GM18526 (cell line): ENCODE results near the gene HUNK.

Source experiments
- POLR2A ChIP-seq: IDR thresholded peaks from 3 replicates; pipeline ENCODE4 v1.6.1; 2011; ENCODE audit not compliant: insufficient read length; ENCODE audit errors: extremely low read depth

HUNK gene

DNA sequence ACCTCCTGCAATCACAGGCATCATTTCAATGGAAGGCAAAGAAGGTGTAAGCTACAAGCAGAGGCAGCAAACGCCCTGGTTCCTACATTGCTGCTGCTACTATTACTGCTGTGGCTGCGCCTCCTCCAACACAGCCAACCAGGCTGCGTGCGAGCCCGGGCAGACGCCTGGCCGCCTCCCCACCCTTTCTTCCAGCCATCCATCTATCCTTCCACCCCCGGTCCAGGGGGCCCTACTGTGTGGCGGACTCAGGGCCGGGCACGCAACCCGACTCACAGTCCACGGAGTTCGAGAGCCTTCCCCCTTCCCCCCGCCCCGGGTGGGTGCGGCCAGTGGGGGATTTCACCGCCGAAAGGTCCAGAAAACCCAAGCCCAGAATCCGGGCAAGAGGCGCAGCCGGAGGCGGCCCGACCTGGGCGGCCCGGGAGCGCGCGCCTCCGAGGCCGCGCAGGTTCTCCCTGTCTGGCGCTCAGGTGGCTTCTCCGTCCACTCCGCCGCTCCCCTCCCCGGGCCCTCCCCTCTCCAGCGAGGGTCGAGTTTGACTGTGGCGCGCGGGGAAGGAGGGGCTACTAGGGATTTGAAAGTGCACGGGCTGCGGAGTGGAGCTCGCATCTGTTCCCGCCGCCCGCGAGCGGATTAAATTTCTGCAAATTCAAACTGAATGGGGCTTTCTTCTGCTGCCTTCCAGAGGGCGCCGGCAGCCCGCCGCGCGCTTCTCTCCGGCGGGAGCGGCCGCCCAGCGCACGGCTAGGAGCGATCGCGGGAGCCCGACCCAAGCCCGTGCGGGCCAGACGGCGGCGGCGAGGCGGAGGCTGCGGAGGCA is at the start of gene HUNK:
HUNK (plus strand) TSS at position 569 of the 823 bp plus-strand sequence. CDS start 655 bp downstream, outside the sequence.
- TF ChIP-seq POLR2A: no peak

DNA sequence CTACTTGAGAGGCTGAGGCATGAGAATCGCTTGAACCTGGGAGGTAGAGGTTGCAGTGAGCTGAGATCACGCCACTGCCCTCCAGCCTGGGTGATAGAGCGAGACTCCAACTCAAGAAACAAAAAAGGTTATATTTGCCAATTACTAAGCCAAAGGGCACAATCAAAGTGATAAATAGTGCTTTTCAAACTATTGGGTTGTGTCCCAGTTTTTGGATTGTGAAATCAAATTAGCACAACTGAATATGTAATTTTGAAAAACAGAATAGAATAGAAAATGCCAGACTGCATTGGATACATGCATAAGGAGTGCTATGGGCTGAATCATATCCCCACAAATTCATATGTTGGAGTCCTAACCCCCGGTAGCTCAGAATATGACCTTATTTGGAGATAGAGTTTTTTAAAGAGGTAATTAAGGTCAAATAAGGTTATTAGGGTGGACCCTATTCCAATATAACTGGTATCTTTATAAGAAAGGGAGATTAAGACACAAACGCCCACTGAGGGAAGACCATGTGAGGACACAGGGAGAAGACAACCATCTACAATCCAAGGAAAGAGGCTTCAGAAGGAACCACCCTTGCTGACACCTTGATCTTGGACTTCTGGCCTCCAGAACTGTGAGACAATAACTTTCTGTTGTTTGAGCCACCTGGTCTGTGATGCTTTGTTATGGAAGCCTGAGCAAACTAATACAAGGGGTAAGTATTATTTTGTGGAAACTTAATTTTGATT is 42.9 kb upstream of the HUNK start:
- TF ChIP-seq POLR2A: no peak

DNA sequence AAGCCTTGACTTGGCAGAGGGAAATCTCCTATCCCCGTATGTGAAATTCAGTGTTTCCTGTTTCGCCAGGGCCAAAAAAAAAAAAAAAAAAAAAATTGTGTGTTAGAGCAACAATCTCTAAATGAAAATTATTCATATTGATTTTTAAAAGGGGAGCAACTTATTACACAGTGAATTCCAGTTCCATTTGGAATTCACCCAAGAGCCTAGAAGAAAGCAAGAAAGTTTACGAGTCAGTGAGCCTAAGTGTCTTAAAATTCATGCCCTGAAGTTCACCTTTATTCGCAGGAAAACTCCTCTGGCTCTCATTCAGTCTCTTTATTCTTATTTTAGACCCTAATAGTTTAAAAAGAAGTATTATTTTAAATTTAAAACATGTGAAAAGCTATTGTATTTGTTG is 42.1 kb upstream of the HUNK start:
- TF ChIP-seq POLR2A: no peak

DNA sequence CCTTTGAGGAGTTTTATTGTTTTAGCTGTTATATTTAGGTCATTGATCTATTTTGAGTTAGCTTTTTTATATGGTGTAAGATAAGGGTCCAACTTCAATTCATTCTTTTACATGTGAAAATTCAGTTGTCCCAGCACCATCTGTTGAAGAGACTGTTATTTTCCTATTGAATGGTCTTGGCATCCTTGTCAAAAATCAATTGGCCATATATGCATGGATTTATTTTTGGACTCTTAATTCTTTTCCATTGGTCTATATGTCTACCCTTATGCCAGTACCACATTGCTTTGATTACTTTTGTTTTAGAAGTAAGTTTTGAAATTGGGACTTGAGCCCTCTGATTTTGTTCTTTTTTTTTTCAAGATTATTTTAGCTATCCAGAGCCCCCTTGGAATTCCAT is 35.8 kb upstream of the HUNK start:
- no peak for TF ChIP-seq POLR2A

DNA sequence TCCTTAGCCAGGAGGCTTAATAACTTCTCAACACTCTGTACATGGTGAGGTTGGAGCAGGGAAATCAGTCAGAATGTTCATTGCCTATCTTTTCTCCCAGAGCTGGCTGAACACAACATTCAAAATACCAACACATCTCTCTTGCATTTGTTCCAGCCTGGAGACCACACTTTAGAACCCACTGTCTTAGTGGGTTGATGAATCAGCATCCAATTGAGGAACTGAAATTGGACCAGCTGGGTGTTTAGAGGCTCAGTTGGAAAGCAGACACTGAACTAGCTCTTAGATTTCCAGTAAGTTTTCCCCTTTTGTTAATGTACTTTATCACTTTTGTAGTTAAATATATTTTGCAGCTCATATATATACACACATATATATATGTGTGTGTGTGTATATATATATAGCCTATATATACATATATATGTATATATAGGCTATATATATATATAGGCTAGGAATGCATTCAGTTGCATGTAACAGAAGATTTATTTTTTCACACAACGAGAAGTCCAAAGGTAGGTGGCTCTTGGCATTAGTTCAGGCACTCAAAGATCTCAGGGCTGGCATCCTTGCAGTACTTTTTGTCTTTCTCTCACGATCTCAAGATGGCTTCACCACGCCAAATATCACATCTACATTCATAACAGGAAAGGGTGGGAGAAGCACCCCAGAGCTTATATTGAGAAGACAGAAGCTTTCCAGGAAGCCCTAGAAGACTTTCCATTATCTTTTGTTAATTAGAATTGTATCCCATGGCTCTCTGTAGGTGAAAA is 35.0 kb upstream of the HUNK start:
- TF ChIP-seq POLR2A: no peak

DNA sequence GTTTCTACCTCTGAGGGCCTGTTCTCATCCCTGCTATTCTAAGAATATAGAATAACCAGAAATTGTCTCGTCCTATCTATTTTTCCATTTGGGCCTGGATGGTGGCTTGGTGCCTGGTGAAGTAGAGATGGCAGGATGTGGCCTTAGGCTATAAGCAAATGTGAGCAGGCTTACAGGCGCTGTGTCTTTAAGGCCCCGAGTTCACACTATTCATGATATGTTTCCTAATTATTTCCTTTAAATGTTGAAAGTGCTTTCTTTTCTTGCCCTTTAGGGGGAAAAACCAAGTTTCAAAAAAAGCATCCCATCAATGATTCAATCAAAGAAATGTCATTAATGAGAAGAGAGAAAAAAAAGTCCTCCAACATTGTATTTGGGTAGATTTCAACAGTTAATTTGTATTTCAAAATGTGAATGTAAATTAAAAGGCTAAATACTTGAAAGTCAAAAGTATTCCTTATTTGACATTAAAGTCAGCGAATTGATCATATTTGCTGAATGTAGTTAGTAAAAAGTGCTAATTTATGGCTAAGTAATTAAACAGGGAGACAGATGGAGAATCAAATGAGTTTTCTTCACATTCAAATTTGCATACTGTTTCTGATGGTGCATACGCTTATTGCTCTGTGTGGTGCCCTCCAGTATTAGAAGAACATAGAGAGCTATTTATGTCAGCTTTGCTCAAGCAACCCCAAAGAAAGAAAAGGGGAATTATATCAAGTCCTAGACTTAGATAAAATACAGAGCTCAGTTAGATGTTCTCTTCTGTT is 34.0 kb upstream of the HUNK start:
- TF ChIP-seq POLR2A: no peak

DNA sequence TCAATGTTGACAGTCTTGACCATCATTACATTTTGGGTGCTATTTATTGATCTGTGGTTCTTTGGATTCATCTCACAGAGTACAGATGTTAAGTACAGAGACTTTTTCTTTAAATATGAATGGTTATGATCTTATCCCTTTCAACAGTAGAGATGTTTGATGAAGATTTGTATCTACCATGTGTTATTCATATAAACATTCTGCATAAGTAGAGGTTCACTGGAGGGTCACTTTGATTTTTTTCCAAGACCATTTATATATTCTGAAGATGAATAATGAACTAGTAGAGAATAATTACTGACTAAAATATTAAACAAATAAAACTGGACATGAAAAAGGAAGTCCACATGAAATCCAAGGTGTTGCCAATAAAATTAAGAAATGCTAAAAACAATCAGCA is 28.6 kb upstream of the HUNK start:
- TF ChIP-seq POLR2A: no peak

DNA sequence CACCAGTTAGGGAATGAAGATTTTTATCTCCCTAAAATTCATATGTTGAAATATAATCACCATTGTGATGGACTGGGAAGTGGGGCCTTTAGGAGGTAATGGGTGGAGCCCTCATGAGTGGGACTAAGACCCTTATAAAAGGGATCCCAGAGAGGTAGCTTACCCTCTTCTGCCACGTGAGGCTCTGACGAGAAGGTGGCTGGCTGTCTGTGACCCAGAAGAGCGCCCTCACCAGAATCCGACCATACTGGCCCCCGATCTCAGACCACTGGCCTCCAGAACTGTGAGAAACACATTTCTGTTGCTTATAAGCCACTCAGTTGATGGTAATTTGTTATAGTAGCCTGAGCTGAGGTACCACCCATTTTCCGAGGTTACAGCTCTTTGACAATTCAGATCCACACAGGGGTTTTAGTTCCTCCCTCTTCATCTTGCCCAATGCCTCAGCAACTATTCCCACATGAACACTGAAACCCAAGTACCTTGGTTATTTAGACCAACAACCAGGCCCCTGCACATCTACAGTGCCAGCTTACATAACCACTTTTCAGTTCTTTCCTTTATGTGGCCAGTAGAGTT is 27.6 kb upstream of the HUNK start:
- no peak for TF ChIP-seq POLR2A

DNA sequence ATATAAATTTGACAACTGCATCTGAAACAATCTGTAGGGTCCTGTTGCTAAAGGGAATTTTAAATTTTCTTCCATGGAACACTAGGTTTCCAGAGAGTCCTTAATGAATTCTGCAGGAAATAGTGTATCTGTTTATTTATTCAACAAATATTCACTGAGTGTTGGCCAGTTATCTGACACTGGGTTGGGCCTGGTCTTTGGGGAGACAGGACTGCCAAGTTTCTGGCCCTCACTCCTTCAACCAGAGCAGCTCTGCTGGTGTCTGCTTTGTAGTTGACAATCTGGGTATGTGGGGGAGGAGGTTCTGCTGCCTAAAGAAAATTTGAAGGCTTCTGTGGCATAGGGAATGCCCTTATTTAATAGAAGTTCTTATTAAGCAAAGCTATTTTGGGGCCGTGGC is 26.1 kb upstream of the HUNK start:
- TF ChIP-seq POLR2A: no peak

DNA sequence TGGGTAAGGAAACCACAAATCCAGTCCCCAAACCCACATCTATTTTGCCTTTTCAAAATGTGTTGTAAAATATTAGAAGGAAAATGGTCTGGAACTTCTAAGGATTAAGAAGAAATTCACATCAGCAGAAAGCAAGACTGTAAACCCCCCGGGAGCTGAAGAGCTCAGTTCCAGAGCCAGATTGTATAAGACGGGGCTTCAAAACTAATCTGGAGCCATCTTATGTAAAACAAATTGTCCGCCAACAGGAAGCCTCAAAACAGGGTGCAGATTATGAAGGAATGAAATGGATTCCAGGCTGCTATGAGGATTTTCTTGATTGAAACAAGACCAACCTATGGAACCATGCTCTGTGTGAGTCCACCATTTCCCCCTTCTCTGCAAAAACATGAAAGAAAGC is 25.1 kb upstream of the HUNK start:
- no peak for TF ChIP-seq POLR2A

DNA sequence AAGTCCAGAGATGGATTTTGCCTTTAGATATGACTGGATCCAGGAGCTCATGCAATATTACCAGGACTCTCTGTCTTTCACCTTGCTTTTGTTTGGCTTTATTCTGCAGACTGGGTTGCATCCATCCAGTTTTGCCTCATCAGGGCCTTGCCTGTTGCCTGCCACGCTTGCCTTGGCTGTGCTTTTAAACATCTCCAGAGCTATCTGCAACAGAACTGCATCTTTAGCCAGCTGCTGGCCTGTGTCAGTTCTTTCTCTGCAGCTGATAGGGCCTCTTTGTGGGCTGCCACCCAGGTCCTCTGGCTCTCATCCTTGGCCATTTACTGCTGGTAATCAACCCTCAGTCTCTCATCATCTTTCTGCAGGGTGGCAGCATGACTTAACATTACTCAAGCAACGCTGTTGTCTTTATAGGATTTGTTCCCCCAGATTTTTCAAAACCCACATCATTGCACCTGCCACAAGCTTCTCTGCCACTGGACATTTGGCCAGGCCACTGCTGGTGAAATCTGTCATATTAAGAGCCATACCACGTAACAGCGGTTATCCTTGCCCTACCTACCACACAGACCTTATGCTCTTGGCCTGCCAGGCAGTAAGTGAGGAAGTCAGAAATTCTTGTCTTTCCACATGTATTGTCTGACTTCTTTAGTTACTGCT is 24.4 kb upstream of the HUNK start:
- TF ChIP-seq POLR2A: no peak

DNA sequence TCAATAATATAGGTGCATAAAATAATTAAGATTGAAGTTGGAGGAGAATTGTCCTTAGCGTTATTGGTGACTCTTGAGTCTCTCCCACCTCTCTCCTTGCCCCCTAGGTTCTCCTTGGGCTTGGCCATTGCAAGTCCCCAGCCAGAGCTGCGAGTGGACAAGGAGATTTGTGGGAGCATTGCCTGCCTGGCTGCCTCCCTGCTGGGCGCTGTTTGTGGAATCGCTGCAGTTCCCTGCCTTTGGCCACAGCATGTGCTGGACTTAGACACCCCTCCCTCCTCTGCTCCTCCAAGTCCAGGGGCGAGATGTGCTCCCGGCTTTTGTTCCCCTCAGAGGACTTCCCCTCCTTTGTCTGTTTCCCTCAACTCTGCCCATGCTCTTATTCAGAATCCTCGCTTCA is 21.9 kb upstream of the HUNK start:
- no peak for TF ChIP-seq POLR2A

DNA sequence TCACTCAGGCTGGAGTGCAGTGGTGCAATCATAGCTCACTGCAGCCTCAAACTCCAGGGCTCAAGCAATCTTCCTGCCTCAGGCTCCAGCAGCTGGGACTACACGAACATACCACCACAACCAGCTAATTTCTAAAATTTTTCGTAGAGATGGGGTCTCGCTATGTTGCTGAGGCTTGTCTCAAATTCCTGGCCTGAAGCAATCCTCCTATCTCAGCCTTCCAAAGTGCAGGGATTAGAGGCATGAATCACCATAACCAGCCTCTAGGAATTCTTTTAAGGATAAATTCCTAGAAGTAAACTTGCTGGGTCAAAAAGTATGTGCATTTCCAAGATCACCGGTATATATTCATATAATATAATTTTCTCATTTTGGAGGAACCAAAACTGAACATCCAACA is 17.6 kb upstream of the HUNK start:
- TF ChIP-seq POLR2A: no peak

DNA sequence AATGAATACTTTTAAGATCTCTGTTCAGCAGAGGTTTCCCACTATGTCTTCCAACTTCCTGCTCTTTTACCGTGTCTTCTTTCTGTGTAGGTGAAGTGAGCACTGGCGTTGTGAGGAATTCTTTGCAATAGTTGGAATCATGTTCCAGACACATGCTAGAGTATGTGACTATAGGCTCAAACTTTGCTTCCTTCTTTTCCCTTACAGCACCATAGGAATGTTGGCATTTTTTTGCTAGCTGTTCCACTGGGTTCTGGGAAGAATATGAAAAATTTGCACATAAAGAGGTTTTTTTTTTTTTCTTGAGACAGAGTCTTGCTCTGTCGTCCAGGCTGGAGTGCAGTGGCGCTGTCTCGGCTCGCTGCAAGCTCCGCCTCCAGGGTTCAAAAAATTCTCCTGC is 15.7 kb upstream of the HUNK start:
- TF ChIP-seq POLR2A: no peak

DNA sequence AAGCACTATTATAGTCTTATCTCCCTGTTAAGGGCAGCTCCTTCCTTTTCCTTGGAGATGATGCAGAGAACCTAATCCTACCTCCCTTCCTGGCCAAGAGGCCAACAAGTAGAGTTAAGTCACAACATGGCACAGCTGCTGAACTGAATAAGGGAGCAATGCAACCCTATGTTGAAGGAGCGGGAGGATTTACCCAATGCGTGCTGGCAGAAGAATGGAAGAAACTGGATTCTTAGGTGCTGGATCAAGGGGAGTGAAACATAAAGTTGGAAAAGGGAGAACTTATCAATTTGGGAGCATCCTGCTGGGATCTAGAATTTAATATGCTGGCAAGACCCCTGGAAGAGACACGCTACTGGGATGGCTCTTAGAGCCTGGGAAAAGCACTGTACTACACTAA is 12.0 kb upstream of the HUNK start:
- TF ChIP-seq POLR2A: no peak

DNA sequence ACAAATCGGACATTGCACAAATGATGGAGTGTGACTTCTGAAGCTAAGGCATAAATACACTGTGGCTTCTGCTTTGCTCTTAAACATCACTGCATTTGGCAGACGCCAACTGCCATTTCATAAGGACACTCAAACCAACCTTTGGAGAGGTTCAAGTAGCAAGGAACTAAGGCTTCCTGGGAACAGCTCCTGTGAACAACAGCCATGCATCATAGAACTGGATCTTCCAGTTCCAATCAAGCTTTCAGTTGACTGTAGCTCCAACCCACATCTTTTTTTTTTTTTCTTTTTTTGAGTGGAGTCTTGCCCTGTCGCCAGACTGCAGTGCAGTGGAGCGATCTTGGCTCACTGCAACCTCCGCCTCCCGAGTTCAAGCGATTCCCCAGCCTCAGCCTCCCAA is 10.7 kb upstream of the HUNK start:
- TF ChIP-seq POLR2A: no peak
